ENCODE data around the gene FLT1.

Gene FLT1

DNA sequence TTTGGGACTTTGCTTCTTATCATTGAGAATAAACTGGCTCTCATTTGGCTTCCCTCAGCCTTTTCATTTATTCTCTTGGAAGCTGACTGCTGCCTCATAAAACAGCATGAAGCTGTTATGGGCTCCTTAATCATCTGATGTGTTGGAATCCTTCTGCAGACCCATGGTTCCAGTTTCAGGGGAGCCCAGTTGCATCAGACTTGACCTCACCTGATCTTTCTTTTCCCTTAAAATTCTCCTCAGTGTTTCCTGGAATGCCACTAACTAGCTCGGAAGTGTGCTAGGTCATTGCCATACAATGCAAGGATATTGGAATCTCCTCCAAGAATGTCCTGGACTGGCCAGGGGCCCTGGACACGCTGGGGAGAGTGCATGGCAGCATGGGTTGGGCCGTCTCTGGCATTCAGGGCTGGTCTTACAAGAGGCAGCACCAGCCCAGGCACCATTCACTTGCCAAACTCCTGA is 158.7 kb downstream of the FLT1 start:
- no peak for TF ChIP-seq Cebpa-rat (IDR thresholded peaks at IDR 0.05)
- Histone ChIP-seq H3K4me2 (no peak overlapping the region), H3K36me3 (peaks cover 79% of the 10 kb centered on the region), H3K9me3 (no peaks in the 10 kb centered on the region), H3K4me1 (peaks cover 18% of the 10 kb centered on the region), H3K9ac (no peak overlapping the region), H4K20me1 (no peaks in the 10 kb centered on the region), H3K4me3 (no peak overlapping the region), H3K27ac (no peak overlapping the region), H3K27me3 (no peaks in the 10 kb centered on the region)

- no peaks in the 10 kb centered on the region for H3K27me3 ChIP-seq
- H3K9me3 ChIP-seq, result peaks cover 4% of the 10 kb centered on the region; the same call in 1 of the 2 replicates
- H4K20me1 ChIP-seq, result no peaks in the 10 kb centered on the region
- H3K4me1 ChIP-seq, result peaks cover 18% of the 10 kb centered on the region
- H3K4me2 ChIP-seq, result no peak overlapping the region
- no peak overlapping the region for H3K27ac ChIP-seq
- peaks cover 70% of the 10 kb centered on the region for H3K36me3 ChIP-seq
- no peak for TF ChIP-seq Cebpa-rat (IDR thresholded peaks at IDR 0.05)
- H3K9ac ChIP-seq, result no peak overlapping the region
- no peak overlapping the region for H3K4me3 ChIP-seq
Measured at GRCh38 chr13:28333204-28333881, 161.6 kb downstream of the FLT1 start.

DNA sequence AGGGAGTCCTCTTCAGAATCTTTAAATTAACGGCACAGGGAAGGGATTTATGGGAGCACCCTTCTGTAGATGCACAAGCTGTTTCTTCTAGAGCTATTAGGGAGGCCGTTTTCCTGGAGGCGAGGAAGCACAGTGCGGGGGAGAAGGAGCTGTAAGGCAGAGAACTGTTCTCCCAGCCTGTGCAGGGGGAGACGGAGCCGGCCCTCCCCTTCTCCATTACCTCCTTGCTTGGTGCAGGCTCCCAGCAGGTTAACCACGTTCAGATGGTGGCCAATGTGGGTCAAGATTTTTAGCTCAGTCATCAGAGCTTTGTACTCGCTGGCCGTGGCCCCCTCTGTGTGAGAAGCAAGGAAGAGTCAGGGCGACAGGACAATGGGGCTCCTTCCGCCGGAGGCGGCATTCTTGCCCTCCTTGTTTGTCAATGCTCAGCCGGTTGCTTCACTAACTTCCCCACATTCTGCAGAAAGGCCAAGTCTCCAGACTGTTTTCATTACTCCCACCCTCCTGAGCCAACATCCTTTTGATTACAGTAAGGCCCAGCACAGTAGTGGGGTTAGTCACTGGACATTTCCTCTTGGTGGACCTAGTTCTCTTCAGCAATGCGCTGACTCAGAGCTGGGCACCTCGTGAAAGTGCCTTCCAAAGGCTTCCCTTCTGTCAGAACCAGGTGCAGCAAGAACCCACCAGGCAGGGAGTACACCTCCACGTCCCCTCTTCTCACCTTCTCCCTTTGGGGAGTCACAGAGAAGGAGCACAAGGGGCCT is 165.4 kb downstream of the FLT1 start:
- Histone ChIP-seq H3K4me1 (peaks cover 16% of the 10 kb centered on the region), H3K36me3 (peaks cover 55% of the 10 kb centered on the region), H3K27me3 (no peaks in the 10 kb centered on the region), H3K9ac (no peak overlapping the region), H3K27ac (no peak overlapping the region), H4K20me1 (no peaks in the 10 kb centered on the region), H3K4me2 (no peak overlapping the region), H3K9me3 (peaks cover 4% of the 10 kb centered on the region; the same call in 1 of the 2 replicates), H3K4me3 (no peak overlapping the region)
- no peak for TF ChIP-seq Cebpa-rat (IDR thresholded peaks at IDR 0.05)

GRCh38 chr13:28328271-28328607 is 166.7 kb downstream of the FLT1 start:
- H4K20me1 ChIP-seq, result no peaks in the 10 kb centered on the region
- TF ChIP-seq Cebpa-rat (IDR thresholded peaks at IDR 0.05), result no peak
- H3K4me2 ChIP-seq, result no peak overlapping the region
- peaks cover 42% of the 10 kb centered on the region for H3K36me3 ChIP-seq
- no peak overlapping the region for H3K9ac ChIP-seq
- H3K4me1 ChIP-seq, result peaks cover 26% of the 10 kb centered on the region
- no peaks in the 10 kb centered on the region for H3K27me3 ChIP-seq
- no peak overlapping the region for H3K4me3 ChIP-seq
- H3K27ac ChIP-seq, result no peak overlapping the region
- H3K9me3 ChIP-seq, result peaks cover 4% of the 10 kb centered on the region; the same call in 1 of the 2 replicates

GRCh38 chr13:28327373-28328270 is 167.3 kb downstream of the FLT1 start:
- Histone ChIP-seq H4K20me1 (no peaks in the 10 kb centered on the region), H3K4me3 (no peak overlapping the region), H3K9ac (no peak overlapping the region), H3K4me2 (no peak overlapping the region), H3K4me1 (peaks cover 30% of the 10 kb centered on the region), H3K36me3 (peaks cover 38% of the 10 kb centered on the region), H3K27me3 (no peaks in the 10 kb centered on the region), H3K9me3 (peaks cover 4% of the 10 kb centered on the region; the same call in 1 of the 2 replicates), H3K27ac (peak overlapping the region; percentile 18; the same call in 1 of the 2 replicates)
- TF ChIP-seq Cebpa-rat (IDR thresholded peaks at IDR 0.05), result no peak

- H3K27ac ChIP-seq, result no peak overlapping the region
- H3K9me3 ChIP-seq, result peaks cover 4% of the 10 kb centered on the region; the same call in 1 of the 2 replicates
- H3K36me3 ChIP-seq, result peaks cover 39% of the 10 kb centered on the region
- no peaks in the 10 kb centered on the region for H4K20me1 ChIP-seq
- no peak for TF ChIP-seq Cebpa-rat (IDR thresholded peaks at IDR 0.05)
- no peaks in the 10 kb centered on the region for H3K27me3 ChIP-seq
- peaks cover 46% of the 10 kb centered on the region for H3K4me1 ChIP-seq
- no peak overlapping the region for H3K9ac ChIP-seq
- peak overlapping the region; percentile 88 for H3K4me2 ChIP-seq
- no peak overlapping the region for H3K4me3 ChIP-seq
Measured at GRCh38 chr13:28326056-28326455, 168.9 kb downstream of the FLT1 start.

GRCh38 chr13:28325022-28325421 is 169.9 kb downstream of the FLT1 start:
- H3K27me3 ChIP-seq, result no peaks in the 10 kb centered on the region
- H3K4me3 ChIP-seq, result peak overlapping the region; percentile 31; the same call in 1 of the 2 replicates
- peak overlapping the region; percentile 67 for H3K27ac ChIP-seq
- peaks cover 51% of the 10 kb centered on the region for H3K4me1 ChIP-seq
- no peaks in the 10 kb centered on the region for H4K20me1 ChIP-seq
- peaks cover 44% of the 10 kb centered on the region for H3K36me3 ChIP-seq
- peaks cover 4% of the 10 kb centered on the region; the same call in 1 of the 2 replicates for H3K9me3 ChIP-seq
- no peak for TF ChIP-seq Cebpa-rat (IDR thresholded peaks at IDR 0.05)
- peak overlapping the region; percentile 45; the same call in 1 of the 2 replicates for H3K9ac ChIP-seq
- H3K4me2 ChIP-seq, result peak overlapping the region; percentile 88

- Histone ChIP-seq H3K27ac (peak overlapping the region; percentile 67), H3K27me3 (no peaks in the 10 kb centered on the region), H3K4me1 (peaks cover 51% of the 10 kb centered on the region), H3K9ac (peak overlapping the region; percentile 45; the same call in 1 of the 2 replicates), H3K36me3 (peaks cover 39% of the 10 kb centered on the region), H3K4me2 (peak overlapping the region; percentile 88), H3K4me3 (no peak overlapping the region), H4K20me1 (no peaks in the 10 kb centered on the region), H3K9me3 (peaks cover 4% of the 10 kb centered on the region; the same call in 1 of the 2 replicates)
- no peak for TF ChIP-seq Cebpa-rat (IDR thresholded peaks at IDR 0.05)
Measured at GRCh38 chr13:28324181-28324789, 170.6 kb downstream of the FLT1 start.

All from BLaER1 (cell line).